Measurements from ENCODE around the gene THAP6.
"Not testable (repeated sequence)": the region's sequence is repeated elsewhere in the genome, so short reads cannot be mapped to it uniquely, and the experiment has no call there.

THAP6 gene

DNA sequence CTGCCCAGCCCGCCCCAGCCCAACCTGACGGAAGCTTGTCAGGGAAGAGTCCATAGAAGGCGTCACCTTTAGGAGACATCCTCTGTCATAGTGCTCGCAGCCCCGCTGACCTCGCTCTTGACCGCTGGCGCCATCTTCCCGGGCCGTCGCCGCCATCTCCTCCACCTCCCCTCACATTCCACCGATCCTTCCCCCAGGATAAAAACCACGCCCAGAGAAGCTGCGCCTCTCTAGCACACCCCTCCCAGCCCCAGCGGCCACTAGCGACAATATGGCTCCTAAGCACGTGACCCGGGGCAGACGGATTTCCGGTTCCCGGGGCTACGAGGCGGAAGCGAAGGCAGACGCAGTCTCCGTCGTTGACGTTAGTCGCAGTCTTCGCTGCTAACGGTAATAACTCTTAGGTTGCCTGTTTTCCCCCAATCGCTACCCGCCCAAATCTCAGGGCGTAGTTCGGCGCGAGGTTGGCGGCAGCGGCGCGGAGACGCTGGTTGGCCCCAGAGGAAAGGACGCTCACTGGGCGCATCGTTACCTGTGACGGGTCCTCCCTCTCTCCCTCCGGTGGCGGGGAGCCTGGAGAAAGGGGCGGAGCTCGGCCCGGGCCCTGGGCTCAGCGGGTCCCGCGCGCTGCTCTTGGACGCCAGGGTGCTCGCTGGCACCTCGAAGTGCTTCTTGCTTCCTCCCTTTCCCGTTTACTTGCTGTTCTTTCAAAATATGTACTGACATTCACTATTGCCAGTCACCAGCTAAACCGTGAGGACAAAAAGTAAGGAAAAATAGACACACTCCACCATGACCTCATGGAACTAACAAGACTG is at the start of gene THAP6, which contains the start of gene RCHY1:
Gene THAP6, plus strand, starts transcription at position 343 of the 818 bp plus-strand sequence. CDS start 980 bp downstream, outside the sequence.
Gene RCHY1, minus strand, starts transcription at position 273 of the 818 bp plus-strand sequence. Its CDS starts 117 bp downstream, at position 156.
- no peak for FAIRE-seq

- FAIRE-seq = no peak
Observed at GRCh38 chr4:75469896-75470295, 44.4 kb upstream of the THAP6 start.

- FAIRE-seq = no peak
Observed at GRCh38 chr4:75470738-75471137, 43.5 kb upstream of the THAP6 start.

DNA sequence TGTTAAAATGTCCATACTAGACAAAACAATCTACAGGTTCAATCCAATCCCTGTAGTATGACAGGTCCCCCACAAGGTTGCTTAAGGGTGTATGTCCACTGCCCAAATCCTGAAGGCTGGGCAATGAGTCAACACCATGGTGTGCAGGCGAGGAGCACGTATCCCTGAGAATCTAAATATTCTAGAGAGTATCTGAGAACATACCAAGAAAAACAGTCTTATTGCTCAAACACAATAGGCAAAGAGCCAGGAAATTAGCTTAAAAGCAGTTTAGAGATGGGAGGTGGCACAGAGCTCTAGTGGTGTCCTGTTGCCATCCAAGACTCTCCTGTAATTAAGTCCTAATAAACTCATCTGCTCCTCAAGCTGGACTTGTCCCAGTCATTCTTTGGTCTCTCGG is 37.1 kb upstream of the THAP6 start:
- FAIRE-seq = no peak

GRCh38 chr4:75484190-75484589 is 30.1 kb upstream of the THAP6 start:
- no peak for FAIRE-seq

- peak; percentile 69 for FAIRE-seq
Observed at GRCh38 chr4:75490155-75490554, 24.1 kb upstream of the THAP6 start.

- no peak for FAIRE-seq
Observed at GRCh38 chr4:75494563-75494962, 19.7 kb upstream of the THAP6 start.

DNA sequence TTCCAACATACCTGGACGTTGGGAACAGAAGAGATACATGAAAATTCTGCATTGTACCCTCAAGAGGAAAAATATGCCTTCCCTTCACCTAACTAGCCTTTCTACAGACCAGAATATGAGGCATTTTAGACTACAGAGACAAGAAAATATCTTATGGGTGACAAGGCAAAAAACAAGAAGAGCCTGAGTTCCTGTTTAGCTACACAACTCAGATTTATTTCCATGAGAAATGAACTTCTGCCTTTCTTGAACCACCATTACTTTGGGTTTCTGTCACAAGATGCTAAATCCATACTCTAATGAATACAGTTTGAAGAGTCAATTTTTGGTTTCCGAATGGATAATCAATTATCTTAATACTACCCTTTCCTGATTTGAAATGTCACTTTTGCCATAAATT is 18.8 kb upstream of the THAP6 start:
- no peak for FAIRE-seq

- FAIRE-seq = no peak
Observed at GRCh38 chr4:75496406-75496805, 17.9 kb upstream of the THAP6 start.

- no peak for FAIRE-seq
Observed at GRCh38 chr4:75497133-75497532, 17.1 kb upstream of the THAP6 start.

- FAIRE-seq = no peak
Observed at GRCh38 chr4:75498041-75498440, 16.2 kb upstream of the THAP6 start.

GRCh38 chr4:75499900-75500299 is 14.4 kb upstream of the THAP6 start:
- no peak for FAIRE-seq

GRCh38 chr4:75502671-75503070 is 11.6 kb upstream of the THAP6 start:
- FAIRE-seq = no peak

- no peak for FAIRE-seq
Observed at GRCh38 chr4:75505630-75506029, 8.6 kb upstream of the THAP6 start.

DNA sequence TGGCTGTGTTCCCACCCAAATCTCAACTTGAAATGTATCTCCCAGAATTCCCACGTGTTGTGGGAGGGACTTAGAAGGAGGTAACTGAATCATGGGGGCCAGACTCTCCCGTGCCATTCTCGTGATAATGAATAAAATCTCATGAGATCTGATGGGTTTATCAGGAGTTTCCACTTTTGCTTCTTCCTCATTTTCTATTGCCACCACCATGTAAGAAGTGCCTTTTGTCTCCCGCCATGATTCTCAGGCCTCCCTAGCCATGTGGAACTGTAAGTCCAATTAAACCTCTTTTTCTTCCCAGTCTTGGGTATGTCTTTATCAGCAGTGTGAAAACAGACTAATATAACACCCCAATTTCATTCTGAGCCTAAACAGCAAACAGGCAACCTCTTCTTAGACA is 4.7 kb upstream of the THAP6 start:
- FAIRE-seq = not testable (repeated sequence)

DNA sequence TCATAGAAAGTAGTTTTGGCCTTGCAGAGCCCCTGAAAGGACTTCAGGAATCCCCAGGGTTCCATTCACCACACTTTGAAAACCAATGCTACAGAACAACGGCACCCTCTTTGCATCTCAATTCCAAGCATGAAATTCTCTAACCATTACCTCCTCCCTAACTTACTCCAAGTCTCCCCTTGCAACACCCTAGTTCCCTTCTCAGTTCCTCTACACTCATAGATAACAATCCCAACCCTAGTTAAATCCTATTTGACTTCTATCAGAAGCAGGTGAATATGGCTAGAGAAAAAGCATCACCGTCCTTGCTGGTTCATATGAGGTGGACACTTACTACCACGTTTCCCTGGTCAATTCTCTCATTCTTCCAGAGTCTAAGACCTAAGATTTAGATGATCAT is 2.4 kb upstream of the THAP6 start:
- FAIRE-seq = no peak

GRCh38 chr4:75512386-75513211 is 1.7 kb upstream of the THAP6 start:
- FAIRE-seq = no peak

DNA sequence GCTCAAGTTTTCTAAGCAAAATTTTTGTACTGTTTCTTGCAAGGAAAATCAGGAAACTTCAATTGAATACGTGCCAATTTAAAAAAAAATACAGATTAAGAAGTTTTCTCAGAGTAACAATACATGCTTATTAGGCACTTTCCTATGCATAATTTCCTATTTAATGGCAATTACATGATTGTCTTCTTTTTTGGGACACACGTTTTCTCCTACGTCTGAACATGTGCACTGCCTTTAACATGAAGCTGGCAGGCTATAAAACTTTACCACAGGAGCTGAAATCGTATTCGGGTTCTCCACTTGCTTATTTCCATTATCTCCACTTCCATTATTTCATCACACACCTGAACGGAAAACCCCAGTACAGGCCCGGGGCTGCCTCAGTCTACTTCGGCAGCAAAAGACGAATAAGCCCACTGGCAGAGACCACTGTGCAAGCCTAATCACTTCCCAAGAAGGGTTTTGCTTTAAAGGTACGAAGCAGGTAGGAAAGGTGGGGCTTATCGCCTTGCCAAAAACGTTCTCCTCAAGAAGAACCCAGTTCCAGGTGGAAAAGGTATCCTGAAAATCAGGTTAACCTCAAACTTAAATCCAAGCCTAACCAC is 645 bp upstream of the THAP6 start:
- no peak for FAIRE-seq

- no peak for FAIRE-seq
Observed at GRCh38 chr4:75514949-75515612, 808 bp downstream of the THAP6 start.

- FAIRE-seq = no peak
Observed at GRCh38 chr4:75516144-75516543, 1.9 kb downstream of the THAP6 start.

DNA sequence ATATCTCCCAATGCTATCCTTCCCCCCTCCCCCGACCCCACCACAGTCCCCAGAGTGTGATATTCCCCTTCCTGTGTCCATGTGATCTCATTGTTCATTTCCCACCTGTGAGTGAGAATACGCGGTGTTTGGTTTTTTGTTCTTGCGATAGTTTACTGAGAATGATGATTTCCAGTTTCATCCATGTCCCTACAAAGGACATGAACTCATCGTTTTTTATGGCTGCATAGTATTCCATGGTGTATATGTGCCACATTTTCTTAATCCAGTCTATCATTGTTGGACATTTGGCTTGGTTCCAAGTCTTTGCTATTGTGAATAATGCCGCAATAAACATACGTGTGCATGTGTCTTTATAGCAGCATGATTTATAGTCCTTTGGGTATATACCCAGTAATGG is 5.2 kb downstream of the THAP6 start:
- not testable (repeated sequence) for FAIRE-seq

GRCh38 chr4:75525086-75525485 is 10.8 kb downstream of the THAP6 start:
- FAIRE-seq = no peak

GRCh38 chr4:75525910-75526309 is 11.6 kb downstream of the THAP6 start:
- FAIRE-seq = no peak
